Stimulated activated CD4-positive, alpha-beta T cell treated with anti-CD3 and anti-CD28 coated beads, Interleukin-4, amount 100 ng/mL, for 1 hour (primary cell): Measurements from ENCODE around the gene FUCA1.
"Not testable (repeated sequence)": the region's sequence is repeated elsewhere in the genome, so short reads cannot be mapped to it uniquely, and the experiment has no call there.

Source experiments
- DNase-seq: peaks from one replicate; pipeline ENCODE4 v3.0.0-alpha.2; 2020

The FUCA1 gene

DNA sequence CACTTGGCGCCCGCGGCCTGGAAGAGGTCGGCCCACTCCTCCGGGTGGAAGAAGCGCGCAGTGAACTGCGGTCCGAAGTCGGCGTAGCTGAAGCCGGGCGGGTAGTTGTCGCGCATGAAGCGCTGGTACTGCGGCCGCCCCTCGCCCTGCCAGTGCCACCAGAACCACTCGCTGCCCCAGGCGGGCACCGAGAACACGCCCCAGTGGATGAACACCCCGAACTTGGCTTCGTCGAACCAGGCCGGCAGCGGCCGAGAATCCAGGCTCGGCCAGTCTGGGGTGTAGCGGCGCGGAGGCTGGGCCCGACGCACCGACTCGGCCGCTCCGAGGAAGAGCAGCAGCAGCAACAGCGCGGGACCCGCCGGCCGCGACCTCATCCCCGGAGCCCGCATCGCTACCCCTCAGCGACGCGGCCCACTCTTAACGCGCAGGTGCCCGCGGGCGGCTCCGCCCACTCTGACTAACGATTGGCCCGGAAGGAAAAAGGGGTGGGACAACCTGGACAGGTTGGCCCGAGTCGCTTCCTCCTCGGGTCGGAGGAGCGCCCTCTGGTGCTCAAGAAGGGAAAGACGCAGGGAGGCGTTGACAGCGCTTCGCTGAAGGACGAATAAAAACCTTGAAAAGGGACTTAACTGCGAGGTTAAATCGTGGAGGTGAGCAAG lies at the start of gene FUCA1:
TSS of gene FUCA1 (minus strand) at position 396 of the 662 bp plus-strand sequence. CDS start at position 392, 4 bp downstream.
- DNase-seq = peak; percentile 94

DNA sequence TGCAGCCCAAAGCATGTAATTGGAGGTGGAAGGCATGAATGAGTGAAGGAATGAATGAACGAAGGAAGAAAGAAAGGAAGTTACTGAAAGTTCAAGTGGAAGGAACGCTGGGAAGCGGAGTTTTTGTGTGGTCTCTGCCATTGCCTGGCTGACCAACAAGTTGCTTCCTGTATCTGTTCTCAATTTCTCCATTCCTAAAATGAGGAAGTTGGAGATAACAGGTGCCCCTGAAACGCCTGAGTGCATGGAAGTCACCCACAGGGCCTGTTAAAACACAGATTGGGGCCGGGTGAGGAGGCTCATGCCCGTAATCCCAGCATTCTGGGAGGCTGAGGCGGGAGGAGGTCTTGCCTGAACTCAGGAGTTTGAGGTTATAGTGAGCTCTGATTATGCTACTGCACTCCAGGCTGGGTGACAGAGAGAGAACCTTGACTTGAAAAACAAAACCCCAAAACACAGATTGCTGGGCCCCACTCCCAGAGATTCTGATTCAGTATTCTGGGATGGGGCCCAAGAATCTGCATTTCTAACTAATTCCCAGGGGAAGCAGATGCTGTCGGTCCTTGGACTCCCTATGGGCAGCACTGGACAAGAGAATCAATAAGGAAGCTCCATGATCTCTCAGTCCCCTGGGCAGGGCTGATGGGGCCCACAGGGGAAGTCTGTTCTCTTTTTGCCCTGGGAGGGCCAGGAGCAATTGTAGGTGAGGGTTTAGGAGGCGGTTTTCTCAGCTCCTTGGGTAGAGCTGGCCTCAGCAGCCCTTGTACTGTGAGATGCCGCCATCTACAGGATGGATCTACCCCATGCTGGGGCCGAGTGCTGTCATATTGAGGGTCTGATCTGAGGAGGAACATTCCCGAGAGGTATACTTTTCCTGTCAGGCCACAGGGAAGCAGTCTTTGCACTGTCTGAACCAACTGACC lies 48.4 kb upstream of the FUCA1 start:
- DNase-seq = peak; percentile 39

DNA sequence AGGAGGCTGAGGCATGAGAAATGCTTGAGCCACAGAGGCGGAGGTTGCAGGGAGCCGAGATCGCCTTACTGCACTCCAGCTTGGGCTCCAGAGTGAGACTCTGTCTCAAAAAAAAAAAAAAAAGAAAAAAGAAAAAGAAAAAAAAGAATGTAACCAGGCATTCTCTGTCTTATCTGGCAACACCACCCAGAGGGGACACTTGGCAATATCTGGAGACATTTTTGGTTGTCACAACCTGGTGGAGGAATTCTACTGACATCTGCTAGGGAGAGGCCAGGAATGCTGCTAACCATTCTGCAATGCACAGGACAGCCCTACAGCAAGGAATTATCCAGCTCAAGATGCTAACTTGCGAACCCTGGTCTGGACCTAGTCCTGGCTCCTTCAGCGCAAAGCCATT lies 47.4 kb upstream of the FUCA1 start:
- DNase-seq = no peak

GRCh38 chr1:23914921-23915320 lies 46.8 kb upstream of the FUCA1 start:
- DNase-seq = no peak

- no peak for DNase-seq
Measured at GRCh38 chr1:23913212-23913880, 45.3 kb upstream of the FUCA1 start, which contains the start of gene CNR2. TSS of gene CNR2 (minus strand) at chr1:23913362. CDS start at chr1:23875617, 37,745 bp downstream.

- no peak for DNase-seq
Measured at GRCh38 chr1:23911921-23912320, 43.8 kb upstream of the FUCA1 start.

DNA sequence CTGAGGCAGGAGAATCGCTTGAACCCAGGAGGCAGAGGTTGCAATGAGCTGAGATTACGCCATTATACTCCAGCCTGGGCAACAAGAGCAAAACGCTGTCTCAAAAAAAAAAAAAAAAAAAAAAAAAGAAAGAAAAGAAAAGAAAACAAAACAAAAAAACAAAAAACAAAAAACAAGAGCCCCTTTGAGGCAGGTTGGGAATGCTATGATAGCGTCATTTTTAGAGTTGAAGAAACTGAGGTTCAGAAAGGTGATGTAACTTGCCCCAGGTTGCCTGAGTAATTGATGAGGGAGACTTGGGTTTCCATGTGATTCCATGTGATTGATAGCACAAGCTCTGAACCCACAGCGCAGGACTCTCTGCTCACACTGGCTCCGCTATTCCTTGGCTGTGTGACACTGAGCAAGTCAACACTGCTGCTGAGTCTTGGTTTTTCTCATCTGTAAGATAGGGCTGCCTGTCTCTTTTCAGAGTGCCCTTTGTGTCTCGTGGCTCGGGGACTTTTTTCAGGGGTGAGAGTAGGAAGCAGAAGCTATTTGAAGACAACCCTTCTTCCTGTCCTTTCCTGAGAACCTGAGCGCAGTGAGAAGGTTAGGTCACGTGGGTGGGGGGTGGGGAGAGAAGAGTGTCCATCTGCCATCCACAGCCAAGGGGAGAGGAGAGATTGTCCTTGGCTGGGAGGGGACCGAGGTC lies 42.6 kb upstream of the FUCA1 start:
- DNase-seq = no peak

DNA sequence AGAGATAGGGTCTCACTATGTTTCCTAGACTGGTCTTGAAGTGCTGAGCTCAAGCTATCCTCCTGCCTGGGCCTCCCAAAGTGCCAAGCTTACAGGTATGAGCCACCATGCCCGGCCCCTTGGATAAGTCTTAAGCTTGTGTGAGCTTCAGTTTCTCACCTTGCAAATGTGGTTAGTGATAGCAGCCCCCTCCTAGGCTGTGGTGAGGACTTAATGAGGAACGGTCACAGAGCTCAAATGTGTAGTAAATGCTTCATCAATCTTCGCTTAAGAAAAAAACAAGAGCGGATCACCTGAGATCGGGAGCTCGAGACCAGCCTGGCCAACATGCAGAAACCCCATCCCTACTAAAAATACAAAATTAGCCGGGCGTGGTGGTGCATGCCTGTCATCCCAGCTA lies 42.1 kb upstream of the FUCA1 start:
- no peak for DNase-seq

GRCh38 chr1:23909412-23909811 lies 41.3 kb upstream of the FUCA1 start:
- no peak for DNase-seq

DNA sequence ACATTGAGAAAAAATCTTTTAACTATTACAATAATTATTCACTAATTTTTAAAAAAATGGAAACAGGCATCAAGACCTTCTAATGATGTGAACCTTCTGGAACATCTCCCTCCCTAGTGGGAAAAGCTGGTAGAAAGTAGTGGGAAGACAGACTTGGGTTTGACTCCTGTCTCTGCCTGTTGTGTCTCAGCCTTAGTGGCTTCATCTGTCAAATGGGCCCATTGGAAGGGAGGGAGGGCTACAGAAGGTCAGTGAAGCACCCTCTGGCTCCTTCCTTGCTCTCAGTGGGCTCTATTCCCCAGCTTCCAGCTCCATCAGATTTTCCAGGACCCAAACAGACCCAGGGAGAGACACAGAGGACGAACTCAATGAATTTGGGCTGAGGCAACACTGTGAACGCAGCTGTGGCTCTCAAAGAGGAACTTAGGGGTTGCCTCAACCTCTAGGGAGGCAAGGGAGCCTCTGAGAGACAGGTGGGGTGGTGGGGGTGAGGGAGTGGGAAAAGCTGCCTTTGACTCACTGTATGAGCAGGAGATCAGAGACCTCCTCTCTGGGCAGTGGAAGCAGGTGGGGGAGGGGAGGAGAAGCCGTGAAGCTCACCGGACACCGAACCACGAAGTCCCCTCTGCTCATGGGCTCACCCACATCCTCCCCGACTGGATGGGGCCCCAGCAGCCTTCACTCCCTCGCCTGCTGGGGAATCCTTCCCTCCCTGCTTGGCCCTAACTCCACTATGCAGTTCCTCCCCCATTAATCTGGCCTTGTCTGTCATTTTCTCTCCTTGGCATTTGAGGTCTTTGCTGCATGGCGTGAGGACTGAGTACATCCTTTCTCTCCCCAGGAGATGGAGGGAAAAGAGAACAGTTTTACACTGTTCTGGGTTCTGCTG lies 40.6 kb upstream of the FUCA1 start:
- DNase-seq = no peak

GRCh38 chr1:23906731-23907130 lies 38.6 kb upstream of the FUCA1 start:
- DNase-seq = no peak

DNA sequence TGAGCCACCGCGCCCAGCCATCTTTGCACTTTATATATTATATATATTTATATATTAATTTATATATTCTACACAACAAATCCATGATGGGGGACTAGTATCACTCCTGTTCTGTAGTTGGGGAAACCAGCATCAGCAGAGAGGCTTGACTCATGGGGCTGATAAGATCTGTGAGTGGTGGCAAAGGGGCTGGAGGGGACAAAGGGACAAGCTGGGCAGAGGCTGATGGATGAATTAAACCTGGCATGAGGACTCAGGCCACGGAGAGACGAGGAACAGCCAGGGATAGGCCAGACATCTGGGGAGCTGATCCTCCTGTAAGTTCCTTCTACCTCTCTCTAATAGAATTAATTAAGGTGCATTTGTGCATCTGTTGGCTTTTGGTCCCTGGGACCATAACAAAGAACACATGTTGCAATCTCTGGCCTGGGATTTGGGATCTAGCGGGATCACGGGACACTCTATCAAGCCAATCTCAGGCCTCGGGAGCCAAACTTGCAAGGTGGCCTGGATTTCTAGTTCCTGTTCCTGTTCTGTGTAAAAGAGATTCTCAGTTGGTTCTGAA lies 37.5 kb upstream of the FUCA1 start:
- no peak for DNase-seq

- no peak for DNase-seq
Measured at GRCh38 chr1:23904748-23905357, 36.8 kb upstream of the FUCA1 start.

GRCh38 chr1:23903754-23904153 lies 35.7 kb upstream of the FUCA1 start:
- no peak for DNase-seq

- no peak for DNase-seq
Measured at GRCh38 chr1:23902321-23903278, 34.5 kb upstream of the FUCA1 start.

- not testable (repeated sequence) for DNase-seq
Measured at GRCh38 chr1:23900017-23900416, 31.9 kb upstream of the FUCA1 start.

DNA sequence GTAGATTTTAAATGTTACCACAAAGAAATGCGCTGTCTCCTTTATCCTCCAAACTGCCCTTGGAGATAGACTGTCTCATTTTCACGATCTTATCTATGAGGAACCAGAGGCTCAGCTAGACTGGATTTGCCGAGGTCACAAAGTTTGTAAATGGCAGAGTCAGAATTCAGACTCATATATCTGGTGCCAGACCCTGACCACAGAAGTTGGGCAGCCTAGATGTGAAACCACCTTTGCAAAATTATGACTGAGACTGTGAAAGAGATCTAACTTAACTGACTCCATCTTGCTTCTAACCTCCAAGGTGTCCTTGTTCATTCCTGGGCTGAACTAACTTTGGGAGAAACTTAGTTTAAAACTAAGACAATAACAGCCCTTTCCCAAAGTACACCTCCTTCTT lies 31.0 kb upstream of the FUCA1 start:
- no peak for DNase-seq

- no peak for DNase-seq
Measured at GRCh38 chr1:23897083-23897482, 29.0 kb upstream of the FUCA1 start.

- no peak for DNase-seq
Measured at GRCh38 chr1:23896491-23896890, 28.4 kb upstream of the FUCA1 start.

GRCh38 chr1:23895993-23896392 lies 27.9 kb upstream of the FUCA1 start:
- no peak for DNase-seq
